GM18511 (cell line): ENCODE results near the gene AQR.
"Not testable (repeated sequence)": the region's sequence is repeated elsewhere in the genome, so short reads cannot be mapped to it uniquely, and the experiment has no call there.

ENCODE experiments used
- ATAC-seq: cut with Tn5 transposase; IDR thresholded peaks from one replicate; pipeline ENCODE4 v1.9.1; 2021; ENCODE audit warnings: mild to moderate bottlenecking, moderate library complexity; ENCODE audit not compliant: unreplicated experiment

The AQR gene

GRCh38 chr15:34964277-34964676 is 5.3 kb downstream of the AQR start:
- no peak for ATAC-seq

GRCh38 chr15:34953851-34954250 is 15.7 kb downstream of the AQR start:
- no peak for ATAC-seq

- no peak for ATAC-seq
These were observed 17.1 kb downstream of the AQR start for GRCh38 chr15:34952481-34952880.

GRCh38 chr15:34951993-34952392 is 17.5 kb downstream of the AQR start:
- no peak for ATAC-seq

GRCh38 chr15:34944936-34945335 is 24.6 kb downstream of the AQR start:
- ATAC-seq, result no peak

GRCh38 chr15:34943711-34944110 is 25.8 kb downstream of the AQR start:
- ATAC-seq, result no peak

GRCh38 chr15:34943264-34943663 is 26.3 kb downstream of the AQR start:
- not testable (repeated sequence) for ATAC-seq

GRCh38 chr15:34942363-34942762 is 27.2 kb downstream of the AQR start:
- no peak for ATAC-seq

GRCh38 chr15:34941831-34942230 is 27.7 kb downstream of the AQR start:
- ATAC-seq, result no peak

GRCh38 chr15:34941185-34941698 is 28.3 kb downstream of the AQR start:
- ATAC-seq, result no peak

GRCh38 chr15:34933432-34933975 is 36.0 kb downstream of the AQR start:
- ATAC-seq, result no peak

GRCh38 chr15:34928349-34928748 is 41.2 kb downstream of the AQR start:
- not testable (repeated sequence) for ATAC-seq

GRCh38 chr15:34927726-34928125 is 41.8 kb downstream of the AQR start:
- no peak for ATAC-seq

- no peak for ATAC-seq
These were observed 55.2 kb downstream of the AQR start for GRCh38 chr15:34914317-34914716.

GRCh38 chr15:34905047-34905446 is 64.5 kb downstream of the AQR start:
- no peak for ATAC-seq

- ATAC-seq, result no peak
These were observed 65.0 kb downstream of the AQR start for GRCh38 chr15:34904527-34904926.

- ATAC-seq, result no peak
These were observed 68.8 kb downstream of the AQR start for GRCh38 chr15:34900748-34901147.

GRCh38 chr15:34896183-34896582 is 73.4 kb downstream of the AQR start:
- ATAC-seq, result no peak

GRCh38 chr15:34893967-34894366 is 75.6 kb downstream of the AQR start:
- ATAC-seq, result no peak

- no peak for ATAC-seq
These were observed 76.5 kb downstream of the AQR start for GRCh38 chr15:34892963-34893591.

GRCh38 chr15:34890424-34890823 is 79.1 kb downstream of the AQR start:
- ATAC-seq, result no peak

- ATAC-seq, result no peak
These were observed 80.1 kb downstream of the AQR start for GRCh38 chr15:34889476-34889875.

- ATAC-seq, result no peak
These were observed 83.4 kb downstream of the AQR start for GRCh38 chr15:34886134-34886533.
